Stimulated activated CD4-positive, alpha-beta T cell treated with anti-CD3 and anti-CD28 coated beads, Interleukin-15, amount 100 ng/mL, for 48 hours (primary cell): ENCODE results near the gene ELFN1.

Experiments used
- DNase-seq, 2 donors: peaks; one replicate each; pipeline ENCODE4 v3.0.0-alpha.2; 2020; ENCODE audit warnings: low read depth in 2 of 2

ELFN1 gene

GRCh38 chr7:1694611-1695511, 24.8 kb downstream of the ELFN1 start:
- no peak for DNase-seq

DNA sequence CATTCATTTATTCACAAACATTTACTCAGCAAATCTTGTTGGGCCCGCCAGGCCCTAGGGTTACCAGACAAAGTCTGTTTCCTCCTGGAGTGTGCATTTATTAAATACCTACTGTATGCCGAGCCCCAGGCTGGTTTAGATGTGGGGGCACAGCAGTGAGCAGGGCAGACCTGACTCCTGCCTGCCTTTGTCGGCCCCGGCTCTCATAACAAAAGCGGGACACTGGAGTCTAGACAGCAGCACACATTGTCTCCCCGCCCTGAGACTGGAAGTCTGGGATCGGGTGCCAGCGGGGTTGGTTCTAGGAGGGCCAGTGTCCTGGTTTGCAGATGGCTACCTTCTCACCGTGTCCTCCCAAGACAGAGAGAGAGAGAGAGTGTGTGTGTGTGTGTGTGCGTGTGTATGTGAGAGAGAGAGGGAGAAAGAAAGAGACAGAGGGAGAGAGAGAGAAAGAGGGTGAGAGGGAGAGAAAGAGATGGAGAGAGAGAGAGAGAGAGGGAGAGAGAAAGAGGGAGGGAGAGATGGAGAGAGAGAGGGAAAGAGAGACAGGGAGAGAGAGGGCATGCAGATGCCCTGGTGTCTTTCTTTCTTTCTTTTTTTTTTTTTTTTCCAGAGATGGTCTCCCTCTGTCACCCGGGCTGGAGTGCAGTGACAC, 25.9 kb downstream of the ELFN1 start:
- no peak for DNase-seq

GRCh38 chr7:1696671-1697498, 26.8 kb downstream of the ELFN1 start:
- DNase-seq: no peak

DNA sequence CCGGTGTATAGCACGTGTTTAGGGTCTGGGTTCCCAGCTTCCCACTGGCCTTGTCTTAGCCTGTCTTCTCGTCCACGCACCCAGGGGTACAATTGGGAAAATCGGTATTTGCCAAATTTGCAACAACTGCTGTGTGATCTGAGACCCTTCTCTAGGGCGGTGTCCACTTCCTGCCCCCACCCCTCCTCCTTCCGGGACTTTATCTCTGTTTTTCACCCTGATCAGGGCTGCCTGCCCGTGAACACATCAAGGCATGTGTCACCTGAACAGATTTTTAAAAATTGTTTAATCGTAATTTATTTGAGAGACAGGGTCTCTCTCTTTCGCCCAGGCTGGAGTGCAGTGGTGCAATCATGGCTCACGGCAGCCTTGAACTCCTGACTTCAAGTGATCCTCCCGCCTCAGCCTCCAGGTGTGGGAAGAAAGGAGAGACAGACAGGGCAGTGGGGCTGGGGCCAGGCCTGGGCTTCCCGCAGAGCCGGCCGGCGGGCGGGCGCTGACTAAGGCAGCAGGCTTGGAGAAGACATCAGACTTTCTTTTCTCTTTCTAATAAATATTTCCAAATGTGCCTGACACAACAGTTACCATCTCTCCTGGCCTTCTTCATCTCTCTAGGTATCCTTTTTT, 27.5 kb downstream of the ELFN1 start:
- DNase-seq: no peak

DNA sequence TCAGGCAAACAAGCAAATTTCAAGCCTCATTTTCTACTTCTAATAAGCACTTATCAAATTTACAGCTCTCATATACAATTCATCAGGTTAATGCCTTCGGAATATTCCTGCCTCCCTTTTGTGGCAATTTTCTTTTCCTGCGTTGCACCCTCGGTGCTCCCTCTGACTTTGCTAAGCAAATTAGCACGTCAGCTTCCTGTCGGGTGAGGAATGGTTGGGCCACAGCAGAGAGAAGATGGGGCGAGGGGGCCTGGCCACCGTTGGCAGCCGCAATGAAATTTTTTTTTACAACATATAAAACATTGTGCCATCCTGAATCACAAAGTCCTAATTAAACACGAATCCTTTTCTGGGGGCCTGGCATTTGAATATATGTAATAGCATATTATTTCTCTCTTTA, 28.1 kb downstream of the ELFN1 start:
- no peak for DNase-seq

- DNase-seq: no peak
These were observed 28.9 kb downstream of the ELFN1 start for GRCh38 chr7:1698951-1699350.

GRCh38 chr7:1700086-1700485, 30.0 kb downstream of the ELFN1 start:
- DNase-seq: no peak

DNA sequence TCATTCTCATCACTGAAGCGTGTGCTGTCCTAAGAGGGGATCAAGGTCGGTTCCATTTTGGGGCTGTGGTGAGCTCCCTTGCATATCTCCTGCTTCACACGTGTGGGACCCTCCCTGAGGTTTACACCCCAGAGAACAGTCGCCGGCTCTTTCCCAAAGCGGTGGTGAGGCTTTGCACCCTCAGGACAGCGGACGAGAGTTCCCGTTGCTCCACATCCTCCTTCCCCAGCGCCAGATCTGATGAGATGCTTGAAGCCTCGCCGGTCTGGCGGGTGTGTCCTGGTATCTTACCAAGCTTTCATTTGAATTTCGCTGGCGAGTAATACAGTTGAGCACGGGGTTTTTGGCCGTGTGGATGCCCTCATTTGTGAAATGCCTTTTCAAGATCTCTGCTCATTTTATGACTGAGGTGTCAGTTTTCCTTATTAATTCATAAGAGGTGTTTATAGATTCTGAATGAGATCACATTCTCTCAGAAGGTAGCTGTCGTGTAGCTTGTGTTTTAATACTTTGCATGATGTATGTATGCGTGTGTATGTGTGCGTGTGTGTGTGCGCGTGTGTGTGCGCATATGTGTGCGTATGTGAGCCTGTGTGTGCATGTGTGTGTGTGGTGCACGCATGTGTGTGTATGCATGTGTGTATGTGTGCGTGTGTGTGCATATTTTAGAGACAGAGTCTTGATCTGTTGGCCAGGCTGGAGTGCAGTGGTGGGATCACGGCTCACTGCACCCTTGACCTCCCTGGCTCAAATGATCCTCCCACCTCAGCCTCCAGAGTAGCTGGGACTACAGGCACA, 30.7 kb downstream of the ELFN1 start:
- DNase-seq: no peak

GRCh38 chr7:1702652-1703051, 32.6 kb downstream of the ELFN1 start:
- no peak for DNase-seq

DNA sequence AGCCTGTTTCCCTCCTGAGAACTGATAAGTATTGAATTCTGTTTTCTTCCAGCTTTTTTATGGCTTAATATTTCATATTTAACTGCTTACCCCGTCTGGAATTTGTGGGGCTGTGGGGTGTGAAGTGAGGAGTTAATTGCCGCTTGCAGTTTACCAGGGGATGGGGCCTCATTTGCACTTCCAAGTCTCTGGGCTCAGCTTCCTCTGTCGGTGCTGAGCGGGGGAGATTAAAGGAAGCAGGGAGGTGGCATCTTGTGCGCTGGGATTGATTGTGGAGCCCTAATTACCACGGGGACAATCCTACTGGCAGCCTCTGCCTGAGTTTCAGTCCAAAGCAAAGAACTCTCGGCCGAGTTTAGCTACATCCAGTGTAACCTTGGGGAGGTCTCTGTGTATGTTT, 33.4 kb downstream of the ELFN1 start:
- no peak for DNase-seq

GRCh38 chr7:1703871-1704810, 34.1 kb downstream of the ELFN1 start:
- DNase-seq: no peak

DNA sequence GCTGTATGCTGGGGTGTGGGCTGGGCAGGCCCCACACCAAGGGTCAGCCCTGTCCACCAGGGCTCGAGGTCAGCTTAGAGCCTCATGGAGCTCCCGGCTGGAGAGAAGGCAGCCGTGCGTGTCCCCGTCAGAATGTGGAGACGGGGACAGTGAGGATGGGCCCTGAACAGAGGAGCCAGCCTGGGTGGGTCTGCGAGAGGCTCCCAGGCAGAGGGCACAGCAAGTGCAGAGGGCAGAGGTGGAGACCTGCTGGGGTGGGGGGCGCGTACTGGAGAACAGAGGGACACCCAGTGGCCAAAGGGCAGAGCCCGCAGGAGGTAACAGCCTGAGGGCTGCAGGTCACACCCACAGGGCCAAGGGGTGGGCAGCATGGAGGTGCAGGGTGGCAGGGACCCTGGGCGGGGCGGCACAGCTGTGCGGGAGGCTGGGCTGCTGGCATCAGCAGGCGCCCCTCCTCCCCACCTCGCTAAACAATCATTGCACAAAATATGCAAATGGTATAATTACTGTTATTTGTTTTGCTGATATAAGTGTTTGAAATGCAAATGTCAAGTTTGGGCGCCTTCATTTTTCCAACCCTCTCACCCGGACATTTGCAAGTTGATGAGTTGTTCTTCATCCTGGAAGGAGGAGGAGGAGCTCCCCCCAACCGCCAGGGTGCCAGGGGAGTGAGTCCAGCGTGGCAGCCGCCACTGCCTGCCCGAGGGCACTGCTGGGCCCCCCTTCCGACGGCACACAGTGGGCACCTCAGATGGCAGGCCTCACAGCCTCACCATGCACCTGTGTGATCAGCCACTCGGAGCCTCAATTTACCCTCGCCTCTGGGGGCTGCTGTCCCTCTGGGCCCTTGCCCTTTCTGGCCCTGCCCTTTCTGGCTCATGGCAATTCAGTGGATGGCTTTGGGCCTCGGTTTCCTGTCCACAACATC, 35.0 kb downstream of the ELFN1 start:
- DNase-seq: no peak

DNA sequence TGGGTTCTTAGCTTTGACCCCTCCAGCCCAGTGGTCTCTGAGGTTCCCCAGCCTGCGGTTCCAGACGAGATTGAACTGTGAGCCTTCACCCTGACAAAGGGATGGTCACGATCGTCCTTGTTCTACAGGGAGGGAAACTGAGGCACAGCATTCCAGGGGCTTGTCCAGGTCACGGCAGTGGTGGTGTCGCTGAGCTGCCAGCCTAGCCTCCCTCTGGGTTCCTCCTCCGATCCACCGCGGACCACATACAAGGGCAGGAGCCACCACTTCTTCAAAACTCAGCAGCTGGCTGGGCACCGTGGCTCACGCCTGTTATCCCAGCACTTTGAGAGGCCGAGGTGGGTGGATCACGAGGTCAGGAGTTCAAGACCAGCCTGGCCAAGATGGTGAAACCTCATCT, 35.8 kb downstream of the ELFN1 start:
- no peak for DNase-seq

- no peak for DNase-seq
These were observed 36.3 kb downstream of the ELFN1 start for GRCh38 chr7:1706381-1706720.

DNA sequence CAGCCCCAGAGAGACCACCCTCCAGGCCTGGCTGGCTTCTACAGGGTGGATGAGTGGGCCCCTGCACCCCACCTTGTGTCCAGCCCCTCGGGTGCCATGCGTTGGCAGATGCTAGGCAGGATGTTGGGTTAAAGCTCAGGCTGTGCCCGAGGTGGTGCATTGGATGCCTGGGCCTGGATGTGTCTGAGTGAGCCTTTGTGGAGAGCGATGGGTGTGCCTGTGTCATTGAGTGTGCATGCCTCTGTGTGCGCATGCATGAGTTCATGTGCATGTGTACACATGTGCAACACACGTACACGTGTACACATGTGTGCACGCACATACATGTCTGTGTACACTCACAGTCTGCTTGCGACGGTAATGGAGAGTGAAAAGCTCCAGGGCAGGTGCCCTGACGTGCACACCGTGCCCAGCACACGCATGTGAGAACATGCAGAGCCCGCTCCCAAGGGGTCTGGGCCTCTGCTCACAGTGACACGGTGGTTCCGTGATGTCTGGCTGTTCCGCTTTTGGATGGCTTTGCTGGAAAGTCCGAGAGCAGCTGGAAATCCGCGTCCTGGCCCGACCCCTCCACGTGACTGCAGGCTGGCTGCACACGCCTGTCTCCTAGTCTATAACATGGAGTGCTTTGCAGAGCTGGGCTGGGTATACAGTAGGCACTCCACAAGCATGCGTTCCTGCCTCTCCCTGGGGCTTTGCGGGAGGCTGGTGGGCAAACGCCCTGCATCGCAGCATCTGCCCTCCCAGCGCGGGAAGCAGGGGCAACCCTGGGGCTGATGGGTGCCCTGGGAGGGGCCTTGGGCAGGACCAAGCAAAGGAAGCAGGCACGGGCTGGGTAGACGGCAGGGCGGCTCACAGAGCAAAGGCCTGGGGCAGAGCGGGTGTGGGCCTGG, 36.9 kb downstream of the ELFN1 start:
- no peak for DNase-seq

DNA sequence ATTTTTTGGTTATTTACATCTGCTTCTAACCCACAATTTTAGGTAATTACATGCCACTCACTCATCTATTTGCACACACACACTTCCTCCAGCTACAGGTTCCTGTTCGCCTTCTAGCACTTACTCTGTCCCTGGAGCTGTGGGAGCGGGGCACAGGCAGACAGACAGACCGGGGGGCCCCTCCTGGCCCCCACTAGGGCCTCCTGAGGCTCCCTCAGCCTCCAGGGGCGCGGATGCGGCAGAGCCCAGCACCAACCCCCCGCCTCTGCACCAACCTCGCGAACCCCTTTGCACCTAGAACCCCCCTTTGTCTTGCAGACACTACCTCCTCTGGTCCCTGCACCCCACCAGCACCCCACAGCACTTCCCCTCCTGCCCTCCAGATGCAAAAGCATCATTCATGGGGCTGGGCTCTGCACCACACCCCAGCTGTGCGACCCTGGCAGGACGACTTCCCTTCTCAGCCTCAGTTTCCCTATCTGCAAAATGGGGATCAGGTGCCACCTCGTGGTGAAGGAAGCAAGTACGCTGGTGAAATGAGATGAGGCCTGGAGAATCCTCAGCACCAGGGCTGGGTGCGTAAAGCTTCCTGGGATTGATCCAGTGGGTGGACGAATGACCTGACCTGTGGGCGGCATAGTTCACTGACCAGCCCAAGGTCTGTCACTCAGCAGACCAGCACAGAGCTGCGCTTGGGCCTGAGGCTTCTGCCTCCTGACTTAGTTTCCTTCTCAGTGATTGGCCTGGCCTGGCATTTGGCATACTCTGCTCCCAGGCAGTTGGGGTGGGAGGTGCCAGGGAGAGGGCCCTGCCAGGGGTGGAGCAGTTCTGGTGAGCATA, 37.9 kb downstream of the ELFN1 start:
- no peak for DNase-seq
